Left ventricle myocardium inferior (tissue), 1 donor: ENCODE results near the gene PSMD3. TPM values are rescaled to one million over a fixed set of nuclear protein-coding genes. Genes with fewer than 3 reads are reported as not detected.

Source experiments
- DNase-seq: peaks from one replicate; pipeline ENCODE4 v3.0.0-alpha.2; 2020
- H3K27ac ChIP-seq: fragments of 200-600 bp; replicated peaks from 2 replicates; pipeline ENCODE4 v1.8.0; 2021
- H3K27me3 ChIP-seq: fragments of 200-600 bp; 2 replicates; pipeline ENCODE4 v1.8.0; 2021; ENCODE audit warnings: low read depth
- H3K36me3 ChIP-seq: fragments of 200-600 bp; 2 replicates; pipeline ENCODE4 v1.8.0; 2021
- H3K4me1 ChIP-seq: fragments of 200-600 bp; 2 replicates; pipeline ENCODE4 v1.8.0; 2021
- H3K4me3 ChIP-seq: fragments of 200-600 bp; 2 replicates; pipeline ENCODE4 v1.8.0; 2021; ENCODE audit warnings: mild to moderate bottlenecking, moderate library complexity
- H3K9me3 ChIP-seq: fragments of 200-600 bp; replicated peaks from 2 replicates; pipeline ENCODE4 v1.8.0; 2021
- intact Hi-C: fragments of 100-400 bp; cut with micrococcal nuclease; formaldehyde crosslinking; loops from one replicate; pipeline ENCODE4 v1.11.0; 2022
- total RNA-seq: library from RNA; stranded (reverse); fragmentation: NEBNext Ultra II Directional; extraction: Animal tissue kit (Norgen Biotek cat#: 25700); gene quantifications from one replicate; pipeline ENCODE4 v1.2.1, GENCODE V29; 2021
- TF ChIP-seq, protein P1 (sequence below): fragments of 200-600 bp; IDR thresholded peaks from 2 replicates; pipeline ENCODE4 v1.8.0; 2021; ENCODE audit warnings: antibody characterized with exemption, mild to moderate bottlenecking, borderline replicate concordance
- donor health status: DM: no; HTN: yes; CAD: no; lungs with severe emphysema.

The PSMD3 gene
- total RNA-seq, 1 donor from 2014 or later: 86.7 TPM

DNA sequence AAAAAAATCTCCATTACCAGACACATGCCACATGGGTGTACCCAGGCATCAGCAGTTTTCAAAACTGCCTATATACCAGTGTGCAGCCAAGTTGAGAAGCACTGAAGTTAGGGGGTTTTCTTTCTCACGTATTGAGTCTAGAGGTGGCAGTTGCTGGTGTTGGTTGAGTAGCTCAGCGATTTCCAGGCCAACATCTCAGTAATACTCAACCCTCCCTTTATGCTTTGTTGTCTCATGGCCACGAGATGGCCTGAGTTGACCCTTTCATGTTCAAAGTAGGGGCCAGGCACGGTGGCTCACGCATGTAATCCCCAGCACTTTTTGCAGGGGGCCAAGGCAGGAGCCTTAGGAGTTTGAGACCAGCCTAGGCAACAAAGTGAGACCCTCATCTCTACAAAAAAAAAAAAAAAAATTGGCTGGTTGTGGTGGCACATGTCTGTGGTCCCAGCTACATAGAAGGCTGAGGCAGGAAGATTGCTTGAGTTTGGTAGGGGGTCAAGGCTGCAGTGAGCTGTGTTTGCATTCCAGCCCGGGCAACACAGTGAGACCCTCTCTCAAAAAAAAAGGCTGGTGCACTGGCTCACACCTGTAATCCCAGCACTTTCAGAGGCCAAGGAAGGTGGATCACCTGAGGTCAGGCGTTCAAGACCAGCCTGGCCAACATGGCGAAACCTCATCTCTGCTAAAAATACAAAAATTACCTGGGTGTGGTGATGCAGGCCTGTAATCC lies 42.3 kb upstream of the PSMD3 start:
- TF ChIP-seq, protein P1, sequence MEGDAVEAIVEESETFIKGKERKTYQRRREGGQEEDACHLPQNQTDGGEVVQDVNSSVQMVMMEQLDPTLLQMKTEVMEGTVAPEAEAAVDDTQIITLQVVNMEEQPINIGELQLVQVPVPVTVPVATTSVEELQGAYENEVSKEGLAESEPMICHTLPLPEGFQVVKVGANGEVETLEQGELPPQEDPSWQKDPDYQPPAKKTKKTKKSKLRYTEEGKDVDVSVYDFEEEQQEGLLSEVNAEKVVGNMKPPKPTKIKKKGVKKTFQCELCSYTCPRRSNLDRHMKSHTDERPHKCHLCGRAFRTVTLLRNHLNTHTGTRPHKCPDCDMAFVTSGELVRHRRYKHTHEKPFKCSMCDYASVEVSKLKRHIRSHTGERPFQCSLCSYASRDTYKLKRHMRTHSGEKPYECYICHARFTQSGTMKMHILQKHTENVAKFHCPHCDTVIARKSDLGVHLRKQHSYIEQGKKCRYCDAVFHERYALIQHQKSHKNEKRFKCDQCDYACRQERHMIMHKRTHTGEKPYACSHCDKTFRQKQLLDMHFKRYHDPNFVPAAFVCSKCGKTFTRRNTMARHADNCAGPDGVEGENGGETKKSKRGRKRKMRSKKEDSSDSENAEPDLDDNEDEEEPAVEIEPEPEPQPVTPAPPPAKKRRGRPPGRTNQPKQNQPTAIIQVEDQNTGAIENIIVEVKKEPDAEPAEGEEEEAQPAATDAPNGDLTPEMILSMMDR: no peak
- intact Hi-C loops: no loop called here
- H3K9me3 ChIP-seq: no peaks in the 10 kb centered on the region
- no peak for DNase-seq
- H3K4me3 ChIP-seq: no peak overlapping the region
- H3K36me3 ChIP-seq: no peaks in the 10 kb centered on the region
- H3K27me3 ChIP-seq: no peaks in the 10 kb centered on the region
- peaks cover 42% of the 10 kb centered on the region for H3K4me1 ChIP-seq
- no peak overlapping the region for H3K27ac ChIP-seq

DNA sequence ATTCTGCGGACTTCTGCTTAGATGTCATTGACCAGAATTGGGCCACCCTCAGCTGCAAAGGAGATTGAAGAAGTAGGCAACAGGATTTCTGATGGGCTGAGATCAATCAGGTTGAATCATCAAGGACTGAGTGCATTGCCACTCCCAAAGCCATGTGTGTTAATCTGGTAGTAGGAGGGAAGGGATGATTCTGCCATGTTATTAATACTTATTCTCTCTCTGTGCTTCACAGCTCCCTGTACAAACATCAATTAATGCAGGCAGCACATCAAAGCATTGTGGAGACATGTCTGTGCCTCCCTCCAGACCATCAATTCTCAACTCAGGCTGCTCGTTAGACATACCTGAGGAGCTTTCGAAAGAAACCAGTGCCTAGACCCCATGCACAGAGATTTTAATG lies 41.5 kb upstream of the PSMD3 start:
- Histone ChIP-seq H3K36me3 (no peaks in the 10 kb centered on the region), H3K27ac (peak overlapping the region; percentile 64), H3K4me1 (peaks cover 38% of the 10 kb centered on the region), H3K27me3 (peaks cover 5% of the 10 kb centered on the region), H3K9me3 (no peaks in the 10 kb centered on the region), H3K4me3 (no peak overlapping the region)
- DNase-seq: no peak
- TF ChIP-seq, protein P1: no peak
- intact Hi-C loops: no loop called here

DNA sequence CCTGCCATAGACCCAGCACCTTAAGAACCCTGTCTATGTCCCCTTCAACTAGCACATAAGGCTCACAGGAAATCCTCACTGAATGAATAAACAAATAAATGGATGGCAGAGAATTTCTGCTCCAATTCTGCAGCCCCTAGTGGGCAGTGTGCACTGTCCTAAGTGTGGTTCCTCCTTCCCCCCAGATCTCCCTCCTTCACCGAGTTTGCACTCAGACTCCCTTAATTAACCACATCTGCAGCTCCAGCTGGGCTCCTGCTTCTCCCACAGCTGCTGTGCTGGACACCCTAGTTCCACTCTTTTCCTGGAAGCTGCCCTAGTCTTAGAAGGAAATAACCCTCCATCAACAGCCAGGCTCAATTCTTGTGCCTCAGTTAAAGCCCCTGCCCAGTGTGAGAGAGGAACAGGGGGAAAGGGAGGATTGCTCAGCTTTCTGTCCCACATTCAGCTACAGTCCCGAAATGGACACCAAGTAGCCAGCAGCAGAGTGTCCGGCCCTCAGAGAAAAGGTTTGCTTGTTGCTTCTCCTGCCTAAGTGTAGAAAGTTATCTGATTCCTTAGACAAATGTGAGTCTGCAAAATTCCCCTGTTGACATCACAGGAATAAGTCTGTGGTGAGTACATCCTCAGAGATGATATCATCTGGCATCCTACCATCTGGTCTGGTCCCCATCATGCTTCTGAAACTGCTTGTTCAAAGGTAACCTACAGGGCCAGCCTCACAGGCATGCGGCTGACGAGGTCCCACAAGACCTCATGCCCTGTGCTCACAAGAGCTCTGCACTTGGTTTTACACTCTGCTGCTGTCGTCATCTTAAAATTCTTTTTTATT lies 40.8 kb upstream of the PSMD3 start:
- no peak for DNase-seq
- Histone ChIP-seq H3K4me3 (no peak overlapping the region), H3K4me1 (peaks cover 32% of the 10 kb centered on the region), H3K27ac (peak overlapping the region; percentile 64), H3K9me3 (no peaks in the 10 kb centered on the region), H3K27me3 (peaks cover 5% of the 10 kb centered on the region), H3K36me3 (no peaks in the 10 kb centered on the region)
- TF ChIP-seq, protein P1: peak; percentile 45
- intact Hi-C loops: no loop called here

DNA sequence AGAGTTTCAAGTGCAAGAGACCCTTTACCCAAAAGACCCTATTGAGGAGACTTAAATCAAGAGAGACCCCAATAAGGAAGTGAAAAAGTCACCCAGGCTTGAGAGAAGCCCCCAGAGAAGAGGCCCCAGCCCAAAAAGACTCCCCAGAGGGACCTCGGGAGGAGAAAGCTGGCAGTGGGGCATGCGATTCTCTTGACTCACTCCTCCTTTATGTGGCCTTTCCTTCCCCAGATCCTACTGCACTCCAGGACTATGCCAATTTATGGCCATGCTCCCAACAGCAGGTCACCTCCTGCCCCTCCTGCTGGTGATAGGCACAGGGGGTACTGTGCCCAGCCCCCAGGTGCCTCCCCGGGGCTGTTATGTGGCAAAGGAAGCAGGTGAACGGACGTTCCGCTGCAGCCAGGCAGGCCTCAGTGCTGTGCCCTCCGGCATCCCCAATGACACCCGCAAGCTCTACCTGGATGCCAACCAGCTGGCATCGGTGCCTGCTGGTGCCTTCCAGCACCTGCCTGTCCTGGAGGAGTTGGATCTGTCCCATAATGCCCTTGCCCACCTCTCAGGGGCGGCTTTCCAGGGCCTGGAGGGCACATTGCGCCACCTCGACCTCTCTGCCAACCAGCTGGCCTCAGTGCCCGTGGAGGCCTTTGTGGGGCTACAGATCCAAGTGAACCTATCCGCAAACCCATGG lies 36.8 kb upstream of the PSMD3 start:
- intact Hi-C loops: no loop called here
- Histone ChIP-seq H3K4me1 (peaks cover 18% of the 10 kb centered on the region), H3K36me3 (no peaks in the 10 kb centered on the region), H3K4me3 (no peak overlapping the region), H3K27me3 (peaks cover 5% of the 10 kb centered on the region), H3K9me3 (no peaks in the 10 kb centered on the region), H3K27ac (no peak overlapping the region)
- TF ChIP-seq, protein P1: no peak
- no peak for DNase-seq

DNA sequence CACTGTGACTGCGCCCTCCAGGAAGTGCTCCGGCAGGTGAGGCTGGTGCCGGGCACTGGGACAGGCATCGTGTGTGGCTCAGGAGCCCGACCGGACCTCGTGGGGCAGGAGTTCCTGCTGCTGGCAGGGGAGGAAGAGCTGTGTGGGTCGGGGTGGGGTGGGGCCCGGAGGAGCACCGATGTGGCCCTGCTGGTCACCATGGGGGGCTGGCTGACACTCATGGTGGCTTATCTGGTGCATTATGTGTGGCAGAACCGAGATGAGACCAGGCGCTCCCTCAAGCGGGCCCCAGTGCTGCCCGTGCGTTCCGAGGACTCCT lies 36.3 kb upstream of the PSMD3 start:
- TF ChIP-seq, protein P1: no peak
- intact Hi-C loops: no loop called here
- Histone ChIP-seq H3K27ac (no peak overlapping the region), H3K4me1 (peaks cover 14% of the 10 kb centered on the region), H3K9me3 (no peaks in the 10 kb centered on the region), H3K27me3 (peaks cover 5% of the 10 kb centered on the region), H3K36me3 (no peaks in the 10 kb centered on the region), H3K4me3 (no peak overlapping the region)
- DNase-seq: no peak
